ENCODE results near the gene APOBEC3C.
"Not testable (repeated sequence)": the region's sequence is repeated elsewhere in the genome, so short reads cannot be mapped to it uniquely, and the experiment has no call there.

APOBEC3C gene

DNA sequence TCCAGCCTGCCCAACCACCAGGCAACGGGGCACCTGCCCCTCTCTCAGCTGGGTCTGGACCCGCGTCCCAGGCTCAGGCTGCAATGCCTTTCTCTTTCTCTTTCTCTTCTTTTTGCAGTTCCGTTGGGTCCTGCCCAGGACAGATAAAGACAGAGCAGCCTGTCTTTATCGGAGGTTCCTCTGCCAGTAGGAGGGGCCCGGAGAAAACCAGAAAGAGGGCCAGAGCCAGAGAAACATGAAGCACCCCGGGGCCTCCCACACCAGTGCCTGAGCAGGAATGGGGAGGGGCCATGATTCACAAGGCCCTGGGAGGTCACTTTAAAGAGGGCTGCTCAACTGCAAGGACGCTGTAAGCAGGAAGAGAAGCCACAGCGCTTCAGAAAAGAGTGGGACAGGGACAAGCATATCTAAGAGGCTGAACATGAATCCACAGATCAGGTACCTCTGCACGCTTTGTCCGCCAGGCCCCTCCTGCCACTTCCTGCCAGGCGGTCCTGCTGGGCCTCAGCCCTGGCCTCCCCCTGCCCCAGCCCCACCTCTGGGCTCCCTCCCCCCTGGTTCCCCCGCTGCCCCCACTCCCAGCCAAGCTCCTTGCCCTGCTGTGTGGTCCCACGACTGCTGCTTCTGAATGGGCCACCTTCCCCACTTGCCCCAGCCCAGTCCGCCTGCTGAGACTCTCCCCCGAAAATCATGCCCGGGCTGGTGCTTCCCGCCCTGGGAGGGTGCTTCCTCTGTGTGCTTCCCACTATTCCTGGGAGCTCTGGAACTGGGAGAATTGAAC, at the start of gene APOBEC3C:
Gene APOBEC3C, plus strand, starts transcription at position 316 of the 781 bp plus-strand sequence. Its CDS starts 106 bp downstream, at position 422.
- peak; percentile 78 for DNase-seq (ENCODE audit: low spot score)

DNA sequence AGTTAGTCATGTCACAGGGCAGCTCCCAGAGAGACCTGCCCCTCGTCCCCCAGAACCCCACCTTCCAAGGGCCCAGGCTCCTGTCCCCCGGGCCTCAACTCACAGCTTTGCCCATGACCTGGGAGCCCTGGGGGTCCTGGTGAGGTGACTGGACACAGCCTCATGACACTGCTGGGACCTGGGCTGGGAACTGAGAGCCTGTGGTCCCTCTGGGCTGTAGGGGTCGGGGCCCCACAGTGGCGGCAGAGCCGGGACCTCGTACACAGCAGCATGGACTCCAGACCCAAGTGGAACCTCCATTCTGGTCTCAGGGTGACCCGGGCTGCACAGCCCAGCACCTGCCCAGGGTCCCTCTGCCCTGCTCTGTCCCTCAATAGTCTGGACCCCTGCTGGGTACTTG, 49.8 kb upstream of the APOBEC3C start:
- DNase-seq (ENCODE audit: low spot score) = no peak

DNA sequence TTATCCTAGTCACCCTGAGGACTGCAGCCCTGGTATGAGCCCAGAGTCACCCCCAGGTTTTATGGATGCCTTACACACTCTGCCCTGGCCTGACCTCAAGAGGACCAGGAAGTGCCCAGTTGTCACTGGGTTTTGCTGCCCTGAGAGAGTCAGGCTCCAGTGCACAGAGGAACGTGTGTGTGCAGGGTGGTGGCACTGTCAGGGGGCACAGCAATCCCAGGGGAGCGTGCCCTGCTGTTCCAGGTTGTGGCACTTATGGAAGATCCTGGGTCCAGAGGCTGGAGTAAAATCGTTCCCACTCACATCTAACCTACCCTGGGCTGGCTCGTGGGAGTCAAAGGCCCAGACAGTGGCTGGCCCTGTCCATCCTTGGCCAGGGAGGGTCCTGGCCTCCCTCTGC, 49.1 kb upstream of the APOBEC3C start:
- DNase-seq (ENCODE audit: low spot score) = no peak

DNA sequence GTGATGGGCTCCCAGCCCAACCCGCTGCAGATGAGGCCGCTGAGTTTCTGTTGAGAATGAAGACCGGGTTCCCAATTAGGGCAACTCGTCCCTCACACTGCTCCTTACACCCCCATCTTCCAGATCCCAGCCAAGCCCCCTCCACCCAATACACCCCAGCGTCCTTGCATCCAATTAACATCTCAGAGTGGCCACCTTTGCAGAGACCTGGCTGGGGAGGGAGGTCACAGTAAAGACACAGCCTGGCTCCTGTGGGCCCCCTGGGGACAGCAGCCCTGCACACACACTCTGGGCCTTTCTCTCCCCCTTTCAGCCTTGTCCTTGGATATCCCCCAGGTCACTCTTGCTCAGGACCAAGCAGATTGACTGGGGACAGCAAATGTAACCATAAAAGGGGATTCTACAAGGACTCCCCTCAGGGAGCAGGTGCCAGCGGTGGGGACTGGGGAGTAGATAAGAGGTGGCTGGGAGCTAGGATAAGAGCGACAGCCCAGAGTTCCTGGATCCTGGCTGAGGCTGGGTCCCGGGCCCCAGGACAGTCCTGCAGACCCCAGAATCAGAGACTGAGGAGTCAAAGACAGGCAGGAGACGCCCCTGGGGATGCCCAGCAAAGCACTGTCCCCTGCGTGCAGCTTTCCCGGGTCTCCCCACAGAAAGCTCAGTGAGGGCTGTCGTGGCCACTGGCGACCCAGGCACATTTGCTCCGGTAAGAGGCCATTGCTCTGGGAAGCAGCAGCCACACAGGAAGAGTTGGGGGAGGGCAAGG, 48.3 kb upstream of the APOBEC3C start:
- no peak for DNase-seq (ENCODE audit: low spot score)

DNA sequence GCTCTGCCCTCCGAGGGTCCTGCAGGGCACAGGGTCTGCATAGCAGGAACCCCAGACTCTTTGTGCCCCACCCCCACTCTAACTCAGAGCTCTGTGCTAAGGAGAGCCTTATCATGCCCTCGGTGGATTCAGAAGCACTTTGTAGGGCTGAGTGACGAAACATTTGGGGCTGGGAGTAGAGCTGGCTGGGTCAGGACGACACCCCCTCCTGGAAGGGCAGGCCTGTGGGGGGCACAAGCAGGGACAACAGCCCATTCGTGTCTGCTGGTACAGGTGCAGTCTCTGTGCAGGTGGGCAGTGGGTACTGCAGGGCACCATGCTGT, 47.7 kb upstream of the APOBEC3C start:
- DNase-seq (ENCODE audit: low spot score) = no peak

DNA sequence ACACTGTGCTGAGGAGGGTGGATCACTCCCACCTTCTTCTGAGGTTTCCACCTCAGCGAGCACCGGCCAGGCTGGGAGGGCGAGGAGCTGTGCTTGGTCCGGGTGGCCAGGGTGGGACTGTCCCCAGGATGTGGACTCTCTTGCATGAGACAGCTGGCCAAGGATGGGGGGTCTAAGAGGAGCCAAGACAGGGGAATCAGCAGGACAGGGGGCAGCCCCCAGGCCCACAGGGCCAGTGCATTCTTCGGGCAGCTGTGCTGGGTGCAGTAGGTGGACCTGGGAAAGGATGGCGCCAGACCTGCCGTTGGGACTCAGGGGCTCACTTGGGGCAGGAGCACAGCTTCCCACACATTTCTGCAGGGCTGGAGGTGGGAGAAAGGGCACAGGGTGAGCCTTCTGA, 47.1 kb upstream of the APOBEC3C start:
- no peak for DNase-seq (ENCODE audit: low spot score)

DNA sequence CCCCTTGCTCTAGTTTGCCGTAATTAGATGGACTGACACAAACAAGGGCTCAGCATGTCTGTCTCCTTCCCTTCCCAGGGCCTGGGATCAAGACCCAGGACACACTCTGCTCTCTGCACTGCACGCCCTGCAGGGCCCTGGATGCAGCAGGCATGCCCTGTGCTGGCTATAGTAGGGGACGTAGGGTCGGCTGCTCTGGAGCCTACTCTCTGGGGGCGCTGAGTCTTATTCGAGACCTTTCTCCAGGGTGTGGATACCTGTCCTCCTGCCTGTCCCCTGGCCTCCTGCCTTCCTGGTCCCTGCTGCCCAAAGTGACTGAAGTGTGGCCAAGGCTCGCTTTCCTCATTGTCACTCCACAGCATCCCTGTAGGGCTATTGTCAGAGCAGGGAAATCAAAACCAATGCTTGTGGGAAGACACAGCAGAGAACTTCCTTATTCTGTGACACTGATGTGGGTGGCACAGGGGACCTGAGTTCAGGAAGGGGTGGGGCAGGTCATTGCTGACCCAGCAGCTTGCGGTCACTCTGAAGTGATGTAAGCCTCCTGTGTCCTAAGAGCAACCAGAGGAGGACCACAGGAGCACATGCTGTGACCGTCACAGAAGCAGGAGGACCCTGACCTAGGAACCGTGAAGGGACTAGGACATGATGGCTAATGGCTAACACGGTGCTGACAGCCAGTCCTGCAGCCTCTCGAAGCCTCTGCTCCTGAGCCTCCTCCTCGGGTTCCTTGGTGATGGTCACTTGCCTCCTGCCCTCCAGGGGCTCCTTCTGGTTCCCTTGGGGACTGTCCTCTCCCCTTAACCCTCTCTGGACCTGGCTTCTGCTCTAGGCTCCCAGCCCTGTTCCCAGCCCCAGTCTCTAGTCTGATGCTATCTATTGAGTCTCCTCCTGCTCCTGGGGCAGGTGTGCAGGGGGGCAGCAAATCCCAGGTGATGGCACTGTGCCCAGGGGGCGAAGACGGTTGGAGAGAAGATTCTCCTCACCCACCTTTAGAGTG, 46.3 kb upstream of the APOBEC3C start:
- DNase-seq (ENCODE audit: low spot score) = no peak

DNA sequence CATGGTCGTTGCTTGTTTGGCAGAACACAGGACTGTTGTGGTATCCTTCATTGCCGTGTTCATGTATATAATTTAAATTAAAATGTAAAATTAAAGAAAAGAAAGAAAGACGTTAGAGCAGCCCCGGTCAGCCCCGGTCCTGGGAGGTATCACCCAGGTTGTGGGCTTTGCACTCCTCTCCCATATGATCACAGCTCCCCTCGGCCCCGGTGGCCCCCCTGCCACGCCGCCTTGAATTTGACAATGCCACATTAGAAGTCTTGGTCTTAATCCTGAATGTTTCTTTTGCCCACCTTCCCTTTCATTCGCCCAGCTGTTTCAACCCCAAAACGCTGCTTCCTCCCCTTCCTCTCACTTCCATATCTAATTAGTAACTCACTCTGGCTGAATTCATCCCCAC, 45.3 kb upstream of the APOBEC3C start:
- DNase-seq (ENCODE audit: low spot score) = no peak

DNA sequence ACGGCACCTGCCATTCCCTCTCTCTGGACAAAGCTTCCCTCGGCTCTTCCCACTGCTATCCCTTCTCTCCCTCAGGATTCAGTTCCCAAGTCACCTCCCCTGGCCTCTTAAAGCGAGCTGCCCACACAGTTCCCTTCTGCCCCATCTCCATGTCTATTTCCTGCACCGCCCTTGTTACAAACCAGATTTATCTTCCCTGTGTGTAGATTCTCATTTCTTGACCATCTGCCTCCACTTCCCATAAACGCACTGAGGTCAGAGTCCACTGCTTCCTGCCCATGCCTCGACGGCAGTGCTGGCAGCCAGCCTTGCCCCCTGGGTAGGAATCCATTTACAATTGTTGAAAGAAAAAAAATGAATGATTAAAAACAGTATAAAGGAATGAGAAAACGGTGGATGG, 43.5 kb upstream of the APOBEC3C start:
- no peak for DNase-seq (ENCODE audit: low spot score)

DNA sequence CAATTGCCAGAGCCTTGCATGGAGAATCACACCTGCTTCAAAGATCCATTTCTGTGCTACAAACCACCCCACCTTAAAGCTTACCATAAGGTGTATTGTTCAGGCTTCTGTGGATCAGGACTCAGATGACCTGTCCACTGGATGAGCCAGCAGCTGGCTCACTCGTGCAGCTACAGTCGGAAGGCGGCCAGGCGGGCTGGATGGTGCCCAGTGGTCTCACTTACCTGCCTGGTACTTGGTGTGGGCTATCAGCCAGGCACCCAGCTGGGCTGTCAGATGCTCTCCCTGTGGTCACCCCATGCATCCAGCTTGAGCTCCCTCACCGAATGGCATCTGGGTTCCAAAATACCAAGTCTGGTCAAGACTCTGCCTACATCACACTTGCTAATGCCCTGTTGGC, 42.9 kb upstream of the APOBEC3C start:
- DNase-seq (ENCODE audit: low spot score) = no peak

DNA sequence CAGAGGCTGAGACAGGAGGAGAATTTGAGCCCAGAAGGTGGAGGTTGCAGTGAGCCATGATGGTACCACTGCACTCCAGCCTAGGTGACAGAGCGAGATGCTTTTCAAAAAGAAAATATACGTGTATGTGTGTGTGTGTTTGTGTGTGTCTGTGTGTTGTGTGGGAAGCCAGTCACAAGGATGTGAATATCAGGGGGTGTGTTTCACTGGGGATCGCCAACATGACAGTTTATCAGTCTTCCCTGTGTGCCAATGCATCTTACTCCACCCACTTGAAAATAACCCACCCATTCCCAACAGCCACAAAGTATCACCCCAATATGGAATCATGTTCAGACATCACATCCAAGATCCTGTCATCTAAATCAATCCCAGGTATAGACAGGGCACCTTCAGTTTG, 42.3 kb upstream of the APOBEC3C start:
- no peak for DNase-seq (ENCODE audit: low spot score)

DNA sequence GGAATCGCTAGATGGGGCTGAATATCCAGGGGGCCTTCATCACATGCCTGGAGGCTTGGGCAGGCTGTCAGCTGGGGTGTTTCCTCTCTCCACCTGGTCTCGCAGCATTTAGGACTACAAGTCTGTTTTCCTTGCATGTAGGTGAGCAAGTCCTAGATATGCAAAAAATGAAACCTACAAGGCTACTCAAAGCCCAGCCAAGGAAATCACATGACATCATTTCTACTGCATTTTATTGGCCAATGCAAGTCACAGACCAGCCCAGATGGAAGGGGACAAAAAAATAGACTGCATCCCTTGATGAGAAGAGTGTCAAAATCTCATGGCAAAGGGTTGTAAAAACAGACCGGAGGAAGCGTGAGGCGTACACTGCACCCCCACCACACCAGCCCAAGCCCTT, 41.5 kb upstream of the APOBEC3C start:
- no peak for DNase-seq (ENCODE audit: low spot score)

DNA sequence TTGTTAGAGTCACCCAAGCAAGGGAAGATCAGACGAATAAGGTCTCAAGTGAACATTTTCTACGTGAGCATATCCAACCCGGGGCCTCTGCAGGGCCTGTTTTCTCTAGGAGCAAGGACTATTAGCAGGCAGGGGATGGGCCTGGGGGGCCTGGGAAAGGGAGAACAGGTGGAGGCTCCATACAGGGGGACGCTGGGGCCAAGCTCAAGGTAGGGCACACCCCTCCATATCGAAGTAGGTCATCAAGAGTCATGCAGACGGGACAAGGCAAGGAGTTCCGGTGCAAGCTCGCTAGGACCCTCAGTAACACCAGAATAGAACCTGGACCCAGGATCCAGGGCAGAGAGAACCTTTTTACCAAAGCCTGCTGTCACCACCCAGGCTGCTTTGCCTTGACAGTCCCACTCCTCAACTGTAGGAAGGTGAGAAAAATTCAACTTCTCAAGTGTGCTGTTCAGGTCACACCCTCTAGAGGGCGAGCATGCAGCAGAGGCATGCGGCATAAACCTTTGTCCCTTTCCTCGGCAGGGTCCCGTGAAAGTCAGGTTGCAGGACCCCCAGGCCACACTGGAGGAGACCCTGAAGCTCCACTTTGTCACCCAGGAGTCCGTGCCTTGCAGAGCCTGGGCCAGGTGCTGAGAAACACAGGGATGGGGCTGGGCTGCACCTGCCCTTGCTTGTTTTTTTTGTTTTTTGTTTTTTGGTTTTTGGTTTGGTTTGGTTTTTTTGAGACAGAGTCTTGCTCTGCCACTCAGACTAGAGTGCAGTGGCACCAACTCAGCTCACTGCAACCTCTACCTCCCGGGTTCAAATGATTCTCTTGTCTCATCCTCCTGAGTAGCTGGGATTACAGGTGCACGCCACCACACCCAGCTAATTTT, 40.5 kb upstream of the APOBEC3C start:
- peak; percentile 69 for DNase-seq (ENCODE audit: low spot score)

DNA sequence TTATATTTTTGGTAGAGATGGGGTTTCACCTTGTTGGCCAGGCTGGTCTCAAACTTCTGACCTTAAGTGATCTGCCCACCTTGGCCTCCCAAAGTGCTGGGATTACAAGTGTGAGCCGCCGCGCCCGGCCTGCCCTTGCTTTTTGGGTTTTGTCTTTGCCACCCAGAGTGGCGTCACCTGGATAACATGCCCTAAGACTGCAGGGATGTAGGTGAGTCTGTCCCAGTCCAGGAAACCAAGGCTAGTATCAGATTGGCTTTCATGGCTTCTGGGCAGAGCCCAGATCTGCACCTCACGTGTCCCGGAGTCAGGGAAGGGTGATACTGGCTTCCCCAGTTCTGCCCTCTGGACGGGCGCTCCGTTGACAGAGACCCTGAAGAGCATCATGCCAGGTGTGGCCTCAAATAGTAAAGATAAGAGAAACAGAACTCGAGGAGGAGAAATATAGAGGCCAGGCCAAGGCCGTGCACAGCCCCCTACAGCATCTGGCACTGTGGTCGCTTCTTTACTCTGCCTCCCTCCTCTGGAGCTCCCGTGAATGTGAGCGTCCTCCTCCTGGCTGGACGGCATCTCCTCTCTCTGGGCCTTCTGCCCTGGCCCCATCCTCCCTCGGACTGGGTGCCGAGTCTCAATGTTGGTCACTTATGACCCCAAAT, 39.8 kb upstream of the APOBEC3C start:
- no peak for DNase-seq (ENCODE audit: low spot score)

DNA sequence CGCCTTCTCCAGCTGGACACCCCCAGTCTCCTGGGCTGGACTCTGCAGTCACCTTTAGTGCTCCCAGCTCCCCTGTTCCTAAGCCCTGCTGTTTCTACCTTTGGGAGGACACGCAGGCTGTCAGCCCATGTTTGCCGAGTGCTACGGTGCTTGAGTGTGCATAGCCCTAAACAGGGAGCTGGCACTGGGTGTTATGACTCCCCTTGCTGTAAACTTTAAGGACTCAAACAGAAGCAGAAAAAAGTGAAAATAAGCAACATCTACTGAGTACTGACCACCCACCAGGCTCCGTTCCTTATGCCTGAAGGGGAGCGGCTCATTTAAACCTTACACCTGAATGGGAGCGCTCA, 39.3 kb upstream of the APOBEC3C start:
- DNase-seq (ENCODE audit: low spot score) = no peak

DNA sequence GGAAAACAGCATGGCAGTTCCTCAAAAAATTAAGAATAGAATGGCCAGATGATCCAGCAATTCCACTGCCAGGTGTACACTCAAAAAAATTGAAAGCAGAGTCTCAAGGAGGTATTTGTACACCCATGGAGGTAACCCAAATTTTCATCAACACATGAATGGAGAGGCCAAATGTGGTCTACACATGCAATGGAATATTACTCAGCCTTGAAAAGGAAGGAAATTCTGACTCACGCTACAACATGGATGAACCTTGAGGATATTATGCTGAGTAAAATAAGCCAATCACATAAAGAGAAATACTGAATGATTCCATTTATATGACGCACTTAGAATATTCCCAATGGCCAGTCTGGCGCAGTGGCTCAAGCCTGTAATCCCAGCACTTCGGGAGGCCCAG, 36.8 kb upstream of the APOBEC3C start:
- not testable (repeated sequence) for DNase-seq (ENCODE audit: low spot score)

DNA sequence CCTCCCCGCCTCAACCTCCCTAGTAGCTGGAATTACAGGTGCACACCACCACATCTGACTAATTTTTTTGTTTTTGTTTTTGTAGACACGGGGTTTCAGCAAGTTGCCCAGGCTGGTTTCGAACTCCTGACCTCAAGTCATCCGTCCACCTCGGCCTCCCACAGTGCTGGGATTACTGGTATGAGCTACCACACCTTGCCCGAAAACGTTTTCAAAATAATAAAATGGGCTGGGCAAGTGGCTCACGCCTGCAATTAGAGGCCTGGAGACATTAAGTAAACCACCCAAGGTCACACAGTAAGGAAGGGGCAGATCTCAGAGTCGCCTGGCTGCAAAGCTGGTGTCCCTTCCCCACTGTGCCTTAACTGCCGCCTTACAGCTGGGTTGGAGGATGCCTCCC, 33.5 kb upstream of the APOBEC3C start:
- DNase-seq (ENCODE audit: low spot score) = not testable (repeated sequence)

DNA sequence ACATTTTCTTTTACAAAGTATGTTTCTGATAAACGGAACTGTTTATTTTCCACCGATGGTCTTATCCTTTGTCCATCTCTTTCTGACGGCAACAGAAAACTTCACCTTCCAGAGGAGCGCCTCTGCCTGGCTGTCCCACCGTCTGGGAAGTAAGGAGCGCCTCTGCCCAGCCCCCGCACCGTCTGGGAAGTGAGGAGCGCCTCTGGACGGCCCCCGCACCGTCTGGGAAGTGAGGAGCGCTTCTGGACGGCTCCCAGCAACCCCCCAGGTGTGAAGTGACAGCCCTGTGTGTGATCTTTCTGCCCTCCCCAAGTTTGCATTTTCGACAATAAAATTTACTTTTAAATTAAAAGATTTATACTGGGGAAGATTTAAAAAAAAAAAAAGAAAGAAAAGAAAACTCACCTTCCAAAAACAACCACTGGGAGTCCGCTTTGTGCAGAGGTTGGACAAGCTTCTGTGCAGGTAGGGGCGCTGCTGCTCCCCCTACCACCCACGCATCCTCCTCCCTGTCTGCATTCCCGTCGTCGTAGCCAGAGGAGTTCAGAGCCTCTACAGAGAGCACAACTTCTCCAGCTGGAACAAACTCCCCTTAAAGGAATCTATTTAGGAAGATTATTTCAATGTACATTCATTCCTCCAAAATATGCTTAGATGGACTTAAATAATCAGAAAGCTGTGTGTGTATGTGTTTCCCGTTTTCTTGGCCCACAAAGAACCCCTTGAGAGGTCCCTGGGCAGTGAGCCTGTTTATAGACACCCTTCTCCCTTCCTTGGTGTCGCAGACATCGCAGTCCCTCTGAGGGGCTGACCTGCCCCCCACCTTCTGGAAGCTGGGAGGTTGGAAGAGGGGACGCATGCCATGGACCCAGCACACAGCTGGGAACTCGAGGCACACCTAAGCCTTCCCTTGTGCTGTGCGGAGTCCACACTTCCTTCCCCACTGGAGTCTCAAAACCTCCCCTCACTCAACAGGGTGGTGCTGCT, 32.8 kb upstream of the APOBEC3C start:
- peak; percentile 45 for DNase-seq (ENCODE audit: low spot score)

DNA sequence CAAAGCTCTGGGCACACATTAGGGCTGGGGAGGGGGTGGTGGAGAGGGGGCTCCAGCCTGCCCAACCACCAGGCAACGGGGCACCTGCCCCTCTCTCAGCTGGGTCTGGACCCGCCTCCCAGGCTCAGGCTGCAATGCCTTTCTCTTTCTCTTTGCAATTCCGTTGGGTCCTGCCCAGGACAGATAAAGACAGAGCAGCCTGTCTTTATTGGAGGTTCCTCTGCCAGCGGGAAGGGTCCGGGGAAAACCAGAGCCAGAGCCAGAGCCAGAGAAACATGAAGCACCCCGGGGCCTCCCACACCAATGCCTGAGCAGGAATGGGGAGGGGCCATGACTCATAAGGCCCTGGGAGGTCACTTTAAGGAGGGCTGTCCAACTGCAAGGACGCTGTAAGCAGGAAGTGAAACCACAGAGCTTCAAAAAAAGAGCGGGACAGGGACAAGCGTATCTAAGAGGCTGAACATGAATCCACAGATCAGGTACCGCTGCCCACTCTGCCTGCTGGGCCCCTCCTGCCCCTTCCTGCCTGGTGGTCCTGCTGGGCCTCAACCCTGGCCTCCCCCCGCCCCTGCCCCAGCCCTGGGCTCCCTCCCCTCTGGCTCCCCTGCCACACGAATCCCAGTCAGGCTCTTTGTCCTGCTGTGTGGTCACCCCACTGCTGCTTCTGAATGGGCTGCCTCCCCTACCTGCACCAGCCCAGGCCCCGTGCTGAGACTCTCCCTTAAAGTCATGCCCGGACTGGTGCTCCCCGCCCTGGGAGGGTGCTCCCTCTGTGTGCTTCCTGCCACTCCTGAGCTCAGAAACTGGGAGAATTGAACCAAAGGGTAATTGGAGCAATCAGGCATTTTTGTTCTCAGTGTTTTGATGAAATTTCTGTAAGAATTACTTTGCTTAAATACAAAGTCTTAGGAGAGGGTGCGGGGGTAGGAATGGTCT, 31.8 kb upstream of the APOBEC3C start, which contains the start of gene APOBEC3B:
Gene APOBEC3B, plus strand, starts transcription at position 356 of the 936 bp plus-strand sequence. Its CDS starts 107 bp downstream, at position 463.
- DNase-seq (ENCODE audit: low spot score) = peak; percentile 97

Measured in COLO829 (cell line).